ENCODE measurements around the gene ING4.

GRCh38 chr12:6613015-6613775, 49.7 kb downstream of the ING4 start:
- TF ChIP-seq, protein P1, sequence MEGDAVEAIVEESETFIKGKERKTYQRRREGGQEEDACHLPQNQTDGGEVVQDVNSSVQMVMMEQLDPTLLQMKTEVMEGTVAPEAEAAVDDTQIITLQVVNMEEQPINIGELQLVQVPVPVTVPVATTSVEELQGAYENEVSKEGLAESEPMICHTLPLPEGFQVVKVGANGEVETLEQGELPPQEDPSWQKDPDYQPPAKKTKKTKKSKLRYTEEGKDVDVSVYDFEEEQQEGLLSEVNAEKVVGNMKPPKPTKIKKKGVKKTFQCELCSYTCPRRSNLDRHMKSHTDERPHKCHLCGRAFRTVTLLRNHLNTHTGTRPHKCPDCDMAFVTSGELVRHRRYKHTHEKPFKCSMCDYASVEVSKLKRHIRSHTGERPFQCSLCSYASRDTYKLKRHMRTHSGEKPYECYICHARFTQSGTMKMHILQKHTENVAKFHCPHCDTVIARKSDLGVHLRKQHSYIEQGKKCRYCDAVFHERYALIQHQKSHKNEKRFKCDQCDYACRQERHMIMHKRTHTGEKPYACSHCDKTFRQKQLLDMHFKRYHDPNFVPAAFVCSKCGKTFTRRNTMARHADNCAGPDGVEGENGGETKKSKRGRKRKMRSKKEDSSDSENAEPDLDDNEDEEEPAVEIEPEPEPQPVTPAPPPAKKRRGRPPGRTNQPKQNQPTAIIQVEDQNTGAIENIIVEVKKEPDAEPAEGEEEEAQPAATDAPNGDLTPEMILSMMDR (conservative IDR thresholded peaks at IDR 0.05; ENCODE audit: low read depth, low read length) = no peak
- no peak for TF ChIP-seq EZH2 (IDR thresholded peaks at IDR 0.05; ENCODE audit: low read length, unreplicated experiment)

Data from PC-3 (cell line).